Activated T-helper 17 cell treated with anti-CD3 and anti-CD28 coated beads, Interleukin-2, amount 50 U/mL, for 72 hours (primary cell): Measurements from ENCODE around the gene GLIS2. TPM values are rescaled to one million over a fixed set of nuclear protein-coding genes. Genes with fewer than 3 reads are reported as not detected.

Experiments used
- ATAC-seq: fragments of 150-1000 bp; cut with Tn5 transposase; replicated peaks from 2 replicates; pipeline ENCODE4 v1.10.0; 2021; ENCODE audit warnings: mild to moderate bottlenecking, moderate library complexity
- H3K27ac Mint-ChIP-seq: one replicate; pipeline ENCODE4 v1.8.0; 2022; ENCODE audit warnings: mixed read lengths
- H3K27me3 Mint-ChIP-seq: one replicate; pipeline ENCODE4 v1.8.0; 2022; ENCODE audit warnings: mixed read lengths
- H3K36me3 Mint-ChIP-seq: one replicate; pipeline ENCODE4 v1.8.0; 2022; ENCODE audit warnings: low read depth, mild to moderate bottlenecking, mixed read lengths
- H3K4me1 Mint-ChIP-seq: one replicate; pipeline ENCODE4 v1.8.0; 2022; ENCODE audit warnings: mixed read lengths
- H3K4me3 Mint-ChIP-seq: one replicate; pipeline ENCODE4 v1.8.0; 2022; ENCODE audit warnings: mild to moderate bottlenecking, mixed read lengths
- H3K9me3 Mint-ChIP-seq: one replicate; pipeline ENCODE4 v1.8.0; 2022; ENCODE audit warnings: mixed read lengths
- total RNA-seq, 2 donors: library from RNA; stranded (reverse); gene quantifications; one replicate each; pipeline ENCODE4 v1.2.3, GENCODE V29; 2022

Gene GLIS2
- total RNA-seq, 2 donors from 2014 or later: 0.37 to 1.6 TPM

DNA sequence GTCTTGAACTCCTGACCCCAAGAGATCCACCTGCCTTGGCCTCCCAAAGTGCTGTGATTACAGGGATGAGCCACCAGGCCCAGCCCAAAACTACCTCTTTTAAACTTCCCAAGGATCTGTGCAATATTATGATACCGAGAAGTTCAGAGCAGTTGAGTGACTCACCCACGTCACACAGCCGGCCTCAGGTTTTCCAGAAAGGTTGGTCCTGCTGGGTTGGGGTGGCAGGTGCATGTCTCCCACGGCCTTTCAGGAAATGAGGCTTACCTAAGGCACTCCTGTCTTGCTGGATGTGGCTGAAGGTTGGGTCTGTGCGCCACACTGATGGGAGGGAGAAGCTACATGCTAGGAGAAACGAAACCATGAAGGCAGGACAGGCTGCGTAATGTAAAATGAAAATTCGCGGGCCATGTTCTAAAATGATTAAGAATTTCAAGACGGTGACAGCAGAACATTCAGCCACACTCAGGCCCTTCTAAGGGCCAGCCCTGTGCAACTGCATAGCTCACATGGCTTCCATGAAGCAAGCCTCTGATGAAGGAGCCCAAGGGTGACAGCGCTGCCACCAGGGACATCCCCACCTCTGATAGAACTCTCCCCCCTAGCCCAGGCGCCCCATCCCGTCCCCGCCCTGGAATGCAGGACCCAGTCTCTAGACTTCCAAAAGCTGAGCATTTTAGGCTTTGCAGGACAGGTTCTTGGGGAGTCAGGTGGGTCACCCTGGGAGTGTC, 6.6 kb upstream of the GLIS2 start:
- Mint-ChIP-seq H3K4me1 (peaks cover 20% of the 10 kb centered on the region), H3K9me3 (no peaks in the 10 kb centered on the region), H3K4me3 (peak overlapping the region; percentile 98), H3K27ac (no peak overlapping the region), H3K36me3 (peaks cover 19% of the 10 kb centered on the region), H3K27me3 (peaks cover 4% of the 10 kb centered on the region)
- no peak for ATAC-seq

DNA sequence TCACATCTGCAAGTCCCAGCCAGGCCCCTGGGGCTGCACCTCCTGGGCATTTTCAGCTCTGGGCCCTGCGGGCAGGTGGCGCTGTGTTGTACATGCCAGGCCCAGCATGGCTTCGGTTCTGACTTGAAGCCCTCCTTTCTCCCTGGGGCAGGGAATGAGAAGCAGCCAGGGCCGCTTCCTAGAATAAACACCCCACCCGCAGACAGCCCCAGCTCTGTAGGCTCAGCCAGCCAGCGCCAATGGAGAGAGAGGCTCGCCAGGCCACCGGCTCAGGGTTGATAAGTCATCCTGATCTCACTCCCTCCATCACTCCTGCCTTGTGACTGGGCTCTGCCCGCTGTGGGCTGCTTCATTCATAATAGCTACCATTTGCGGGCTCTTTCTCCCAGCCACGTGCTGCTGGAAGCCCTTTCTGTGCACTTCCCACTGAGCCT, 6.0 kb upstream of the GLIS2 start:
- H3K27ac Mint-ChIP-seq: no peak overlapping the region
- H3K36me3 Mint-ChIP-seq: peaks cover 25% of the 10 kb centered on the region
- no peak overlapping the region for H3K4me3 Mint-ChIP-seq
- H3K27me3 Mint-ChIP-seq: peaks cover 9% of the 10 kb centered on the region
- ATAC-seq: no peak
- H3K4me1 Mint-ChIP-seq: peaks cover 26% of the 10 kb centered on the region
- no peaks in the 10 kb centered on the region for H3K9me3 Mint-ChIP-seq

DNA sequence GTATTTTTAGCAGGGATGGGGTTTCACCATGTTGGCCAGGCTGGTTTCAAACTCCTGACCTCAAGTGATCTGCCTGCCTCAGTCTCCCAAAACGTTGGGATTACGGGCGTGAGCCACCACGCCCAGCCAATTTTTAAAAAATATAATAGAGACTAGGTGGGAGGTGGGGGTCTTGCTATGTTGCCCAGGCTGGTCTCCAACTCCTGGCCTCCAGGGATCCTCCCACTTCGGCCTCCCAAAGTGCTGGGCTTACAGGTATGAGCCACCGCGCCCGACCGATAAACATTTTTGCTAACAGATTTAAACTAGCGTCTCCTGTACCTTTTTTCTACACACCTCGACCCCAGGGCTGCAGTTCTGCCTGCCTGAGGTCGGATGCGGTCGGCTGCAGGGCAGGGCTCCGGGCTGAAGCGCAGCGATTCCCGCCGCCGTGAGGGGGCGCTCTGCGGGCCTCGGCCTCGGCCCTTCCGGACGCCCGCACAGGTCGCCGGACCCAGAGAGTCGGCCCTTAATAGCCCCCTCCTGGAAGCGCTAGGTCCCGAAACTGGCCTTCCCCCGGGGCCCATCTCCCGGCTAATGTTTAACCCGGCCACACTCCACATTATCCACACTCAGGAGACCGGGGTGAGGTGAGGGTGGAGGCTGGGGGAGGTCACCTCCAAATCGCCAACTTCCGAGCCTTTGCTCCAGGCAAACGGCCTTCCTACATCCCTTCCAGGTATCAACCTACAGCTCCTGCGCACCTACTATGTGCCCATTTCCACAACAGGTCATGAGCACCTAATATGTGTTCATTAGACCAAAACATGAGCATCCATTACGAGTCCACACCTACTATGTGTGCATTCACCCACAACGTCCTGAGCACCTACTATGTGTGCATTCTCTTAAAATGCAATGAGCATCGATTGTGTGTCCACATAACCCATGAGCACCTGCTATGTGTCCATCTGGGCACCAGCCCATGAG, 2.0 kb upstream of the GLIS2 start:
- no peak for ATAC-seq
- Mint-ChIP-seq H3K27me3 (peaks cover 11% of the 10 kb centered on the region), H3K36me3 (peaks cover 10% of the 10 kb centered on the region), H3K27ac (peak overlapping the region; percentile 58), H3K4me3 (peak overlapping the region; percentile 82), H3K9me3 (no peaks in the 10 kb centered on the region), H3K4me1 (peaks cover 15% of the 10 kb centered on the region)

DNA sequence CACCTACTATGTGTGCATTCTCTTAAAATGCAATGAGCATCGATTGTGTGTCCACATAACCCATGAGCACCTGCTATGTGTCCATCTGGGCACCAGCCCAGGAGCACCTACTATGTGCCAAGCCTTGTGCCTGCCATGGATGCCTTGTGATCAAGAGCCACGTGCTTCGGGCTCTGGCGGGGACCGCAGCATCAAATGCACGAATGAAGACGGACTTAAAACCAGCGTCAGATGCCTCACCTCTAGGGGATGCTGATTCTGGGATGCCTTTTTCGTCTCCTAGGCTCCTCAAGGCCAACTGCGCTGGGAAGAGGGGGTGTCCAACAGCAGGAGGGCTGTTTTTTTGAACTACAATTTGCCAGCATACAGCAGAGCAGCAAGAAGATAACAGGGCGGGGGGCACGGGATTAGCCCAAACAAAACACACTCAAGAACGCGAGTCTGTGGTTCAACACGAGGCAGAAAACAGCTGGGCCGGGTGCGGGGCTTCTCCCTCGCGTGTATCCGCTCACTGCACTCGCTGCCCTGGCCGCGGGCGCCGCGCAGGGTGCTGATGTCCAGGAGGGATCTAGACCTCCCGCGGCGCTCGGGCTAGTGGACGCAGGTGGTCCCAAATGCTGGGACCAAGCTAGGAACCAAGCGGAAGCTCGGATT, 1.2 kb upstream of the GLIS2 start:
- Mint-ChIP-seq H3K27me3 (peaks cover 11% of the 10 kb centered on the region), H3K9me3 (no peaks in the 10 kb centered on the region), H3K27ac (peak overlapping the region; percentile 58), H3K4me3 (peak overlapping the region; percentile 82), H3K36me3 (peaks cover 10% of the 10 kb centered on the region), H3K4me1 (peaks cover 10% of the 10 kb centered on the region)
- ATAC-seq: no peak

DNA sequence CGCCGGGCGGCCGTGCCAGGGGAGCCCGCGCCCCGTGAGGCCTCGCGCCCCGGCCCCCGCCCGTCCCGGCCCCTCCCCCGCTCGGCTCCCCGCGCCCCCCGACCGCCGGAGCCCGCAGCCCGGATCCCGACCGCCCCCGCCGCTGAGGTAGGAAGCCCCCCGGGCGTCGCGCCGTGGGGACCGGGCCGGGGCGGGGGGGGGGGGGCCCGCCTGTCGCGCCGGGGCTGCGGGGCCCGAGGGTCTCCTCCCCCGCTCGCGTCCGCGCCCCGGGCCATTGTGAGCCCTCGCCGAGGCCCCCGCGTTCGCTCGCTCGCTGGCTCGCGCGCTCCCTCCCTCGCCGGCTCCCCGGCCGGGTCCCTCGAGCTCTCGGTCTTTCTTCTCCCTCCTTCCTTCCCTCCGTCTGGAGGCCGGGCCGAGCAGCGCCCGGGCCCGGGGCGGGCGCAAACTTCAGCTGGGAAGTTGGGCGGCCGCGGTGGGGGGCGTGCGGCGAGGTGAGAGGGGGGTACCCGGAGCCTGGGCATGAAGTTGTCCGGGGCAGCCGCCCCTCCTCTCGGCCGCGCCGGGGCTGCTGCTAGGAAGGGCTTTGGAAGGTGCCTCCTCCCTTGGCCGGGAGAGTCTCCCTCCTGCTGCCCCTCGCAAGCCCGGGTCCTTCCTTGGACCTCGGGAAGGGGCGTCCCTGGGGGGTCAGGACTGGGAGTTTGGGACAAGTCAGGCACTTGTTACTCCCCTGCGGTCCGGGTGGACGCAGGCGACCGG, 419 bp downstream of the GLIS2 start:
- Mint-ChIP-seq H3K4me3 (no peak overlapping the region), H3K4me1 (peaks cover 10% of the 10 kb centered on the region), H3K9me3 (no peaks in the 10 kb centered on the region), H3K27me3 (peaks cover 11% of the 10 kb centered on the region), H3K27ac (no peak overlapping the region), H3K36me3 (peaks cover 10% of the 10 kb centered on the region)
- ATAC-seq: no peak

DNA sequence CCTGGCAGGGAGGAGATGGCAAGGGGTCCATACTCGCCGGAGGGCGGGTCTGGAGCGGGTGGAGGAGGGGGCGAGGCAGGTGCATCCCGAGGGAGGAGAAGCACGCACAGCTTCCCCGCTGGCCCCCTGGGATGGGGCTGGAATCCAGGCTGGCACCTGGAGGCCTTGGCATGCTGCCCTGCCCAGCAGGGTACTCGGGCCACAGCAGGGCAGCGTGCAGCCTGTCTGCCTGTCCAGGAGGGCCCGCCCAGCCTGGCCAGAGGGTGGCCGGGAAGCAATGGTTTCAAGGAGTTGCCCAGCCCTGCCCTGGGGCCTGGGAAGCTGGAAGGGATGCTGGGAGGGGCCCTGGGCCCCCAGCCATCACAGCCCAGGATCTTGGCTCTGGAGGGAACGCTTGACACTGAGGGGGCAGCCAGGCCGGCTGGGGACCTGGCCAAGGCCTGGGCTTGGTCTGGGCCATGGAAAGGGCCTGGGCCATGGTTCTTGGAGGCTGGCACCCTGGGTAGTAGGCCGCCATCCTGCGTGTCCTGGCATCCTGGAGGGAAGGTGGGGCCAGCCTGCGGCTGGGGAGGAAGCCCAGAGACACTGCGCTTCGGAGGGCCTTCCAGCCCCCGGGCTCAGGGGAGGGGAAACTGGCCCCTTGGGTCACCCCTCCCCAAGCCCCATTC, 1.1 kb downstream of the GLIS2 start:
- ATAC-seq: no peak
- H3K4me3 Mint-ChIP-seq: no peak overlapping the region
- H3K36me3 Mint-ChIP-seq: peaks cover 10% of the 10 kb centered on the region
- H3K9me3 Mint-ChIP-seq: no peaks in the 10 kb centered on the region
- no peak overlapping the region for H3K27ac Mint-ChIP-seq
- H3K27me3 Mint-ChIP-seq: peaks cover 11% of the 10 kb centered on the region
- peaks cover 10% of the 10 kb centered on the region for H3K4me1 Mint-ChIP-seq

DNA sequence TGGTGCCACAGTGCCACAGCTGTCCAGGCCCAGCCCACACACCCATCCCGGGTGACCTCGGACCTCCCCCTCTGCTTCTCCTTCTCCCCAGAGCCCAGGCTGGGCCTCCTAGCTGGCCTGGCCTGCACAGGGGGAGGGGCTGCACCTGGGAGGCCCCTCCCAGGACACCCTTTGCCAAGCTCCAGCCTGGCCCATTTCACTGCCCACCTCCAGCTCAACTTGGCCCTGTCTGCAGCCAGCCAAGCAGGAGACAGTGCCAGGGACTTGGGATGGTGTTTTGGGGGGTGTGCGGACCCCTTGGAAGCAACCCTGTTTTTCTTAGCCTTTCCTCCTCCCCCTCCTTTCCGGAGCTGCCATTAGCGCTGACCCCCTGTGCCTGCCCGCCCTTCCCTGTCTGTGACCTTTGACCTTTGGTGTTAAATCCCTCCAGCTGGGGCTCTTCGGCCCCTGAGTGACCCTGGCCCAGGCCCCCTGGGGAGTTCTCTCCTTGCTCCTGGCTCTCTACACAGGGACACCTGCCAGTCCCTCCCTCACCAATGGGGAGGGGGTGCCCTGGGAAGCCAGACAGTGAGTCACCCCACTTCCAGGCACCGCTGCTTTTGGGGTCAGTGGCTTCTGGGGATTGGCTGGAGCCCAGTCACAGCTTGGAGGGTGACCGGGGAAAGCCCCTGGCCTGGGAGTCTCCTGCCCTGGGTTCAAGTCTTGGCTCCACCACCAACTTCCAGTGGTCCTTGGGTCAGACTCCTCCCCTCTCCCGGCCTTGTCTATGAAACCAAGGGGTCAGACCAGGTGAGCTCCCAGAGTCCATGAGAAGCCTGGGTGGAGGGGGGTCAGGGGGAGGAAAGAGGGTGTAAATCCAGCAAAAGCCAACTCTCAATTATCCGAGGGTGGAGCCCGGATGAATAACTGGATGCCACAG, 1.9 kb downstream of the GLIS2 start:
- Mint-ChIP-seq H3K4me1 (peaks cover 10% of the 10 kb centered on the region), H3K4me3 (peak overlapping the region; percentile 20), H3K27me3 (peaks cover 11% of the 10 kb centered on the region), H3K27ac (no peak overlapping the region), H3K36me3 (peaks cover 10% of the 10 kb centered on the region), H3K9me3 (no peaks in the 10 kb centered on the region)
- no peak for ATAC-seq

DNA sequence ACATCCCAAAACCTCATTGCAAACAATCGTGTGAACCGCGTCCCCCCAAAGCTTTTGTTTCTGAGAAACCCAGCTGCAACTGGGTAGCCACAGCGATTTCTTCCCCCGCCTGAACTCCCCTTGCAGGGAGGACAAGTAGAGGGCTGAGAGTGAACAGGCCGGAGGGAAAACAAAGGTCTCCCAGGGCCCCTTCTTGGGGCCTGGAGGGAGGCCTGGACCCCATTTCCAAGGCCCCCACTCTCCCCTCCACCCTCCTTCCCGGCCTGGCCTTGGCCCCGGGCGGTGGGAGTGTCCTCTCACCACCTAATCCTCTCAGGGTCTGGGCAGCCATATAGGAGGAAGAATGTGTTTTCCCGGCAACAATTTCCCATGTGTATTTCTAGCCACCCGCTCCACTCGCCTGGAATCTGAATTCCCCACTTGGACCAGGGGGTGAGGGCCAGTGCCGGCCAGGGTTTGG, 2.6 kb downstream of the GLIS2 start:
- Mint-ChIP-seq H3K27me3 (peaks cover 11% of the 10 kb centered on the region), H3K27ac (no peak overlapping the region), H3K36me3 (peaks cover 10% of the 10 kb centered on the region), H3K4me1 (peaks cover 10% of the 10 kb centered on the region), H3K9me3 (no peaks in the 10 kb centered on the region), H3K4me3 (no peak overlapping the region)
- no peak for ATAC-seq

DNA sequence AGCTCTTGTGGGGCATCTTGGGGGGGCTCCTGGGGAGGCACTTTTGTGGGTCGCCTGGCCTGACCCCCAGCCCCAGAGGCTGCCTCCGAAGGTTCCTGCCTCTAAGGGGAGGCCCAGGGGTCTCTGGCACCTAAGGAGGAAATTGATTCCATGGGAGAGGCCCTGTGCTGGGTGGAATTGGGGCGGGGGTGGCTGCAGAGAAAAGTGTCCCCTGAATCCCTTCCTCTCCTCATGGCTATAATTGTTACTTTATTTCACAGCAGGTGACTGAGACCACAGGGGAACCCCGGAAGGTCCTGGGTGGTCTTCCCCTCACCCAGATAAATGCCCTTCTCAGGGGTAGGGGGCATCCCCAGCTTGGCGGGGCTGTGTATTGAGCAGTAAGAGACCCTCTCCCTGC, 3.1 kb downstream of the GLIS2 start:
- peaks cover 9% of the 10 kb centered on the region for H3K4me1 Mint-ChIP-seq
- no peak overlapping the region for H3K4me3 Mint-ChIP-seq
- H3K27ac Mint-ChIP-seq: no peak overlapping the region
- peaks cover 10% of the 10 kb centered on the region for H3K36me3 Mint-ChIP-seq
- peaks cover 10% of the 10 kb centered on the region for H3K27me3 Mint-ChIP-seq
- no peaks in the 10 kb centered on the region for H3K9me3 Mint-ChIP-seq
- ATAC-seq: no peak

DNA sequence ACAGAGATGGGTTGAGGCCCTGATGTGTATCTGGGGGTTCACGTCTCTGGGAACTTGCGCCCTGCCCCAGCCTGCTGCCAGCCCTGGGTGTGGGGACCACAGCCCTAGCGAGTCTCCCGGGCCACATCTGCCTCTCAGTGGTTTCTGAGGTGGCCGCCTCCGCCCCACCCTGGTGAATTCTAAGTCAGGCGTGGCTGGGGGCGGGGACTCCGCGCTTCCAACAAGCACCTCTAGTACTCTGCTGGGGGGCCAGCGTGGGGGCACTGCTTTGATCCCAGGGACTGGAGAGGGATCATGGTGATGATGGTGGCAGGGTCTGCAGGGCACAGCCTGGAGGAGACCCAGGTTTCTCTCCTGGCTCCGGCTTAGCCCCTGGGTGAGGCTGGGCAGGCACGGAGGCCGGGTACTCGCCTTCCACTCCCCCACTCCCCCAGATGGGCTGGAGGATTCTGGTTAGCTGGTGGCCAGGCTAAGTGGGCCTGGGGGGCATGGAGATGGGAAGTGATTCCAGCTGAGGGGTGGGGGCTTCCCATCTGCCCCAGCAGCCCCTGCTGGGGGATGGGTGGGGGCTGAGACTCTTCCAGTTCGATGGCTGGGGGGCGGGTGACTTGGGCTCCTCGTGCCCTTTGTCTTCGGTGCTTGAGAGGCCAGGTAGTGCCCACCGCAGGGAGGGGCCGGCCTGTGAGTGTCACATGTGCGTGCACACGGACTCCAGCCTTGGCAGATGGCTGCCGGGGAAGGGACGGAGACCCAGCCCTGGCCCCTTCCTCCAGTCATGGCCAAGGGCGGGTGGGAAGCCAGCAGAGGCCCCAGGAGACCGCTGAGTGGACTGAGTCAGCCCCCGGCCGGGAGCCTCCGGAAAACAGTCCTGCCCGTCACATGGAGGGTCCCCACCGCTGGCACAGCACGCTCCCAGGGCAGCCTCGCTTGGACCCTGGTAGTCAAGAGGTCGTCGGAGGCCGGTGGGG, 3.9 kb downstream of the GLIS2 start:
- H3K27ac Mint-ChIP-seq: no peak overlapping the region
- no peaks in the 10 kb centered on the region for H3K9me3 Mint-ChIP-seq
- peaks cover 2% of the 10 kb centered on the region for H3K4me1 Mint-ChIP-seq
- H3K4me3 Mint-ChIP-seq: no peak overlapping the region
- peak; percentile 76 for ATAC-seq
- peaks cover 3% of the 10 kb centered on the region for H3K27me3 Mint-ChIP-seq
- peaks cover 4% of the 10 kb centered on the region for H3K36me3 Mint-ChIP-seq

DNA sequence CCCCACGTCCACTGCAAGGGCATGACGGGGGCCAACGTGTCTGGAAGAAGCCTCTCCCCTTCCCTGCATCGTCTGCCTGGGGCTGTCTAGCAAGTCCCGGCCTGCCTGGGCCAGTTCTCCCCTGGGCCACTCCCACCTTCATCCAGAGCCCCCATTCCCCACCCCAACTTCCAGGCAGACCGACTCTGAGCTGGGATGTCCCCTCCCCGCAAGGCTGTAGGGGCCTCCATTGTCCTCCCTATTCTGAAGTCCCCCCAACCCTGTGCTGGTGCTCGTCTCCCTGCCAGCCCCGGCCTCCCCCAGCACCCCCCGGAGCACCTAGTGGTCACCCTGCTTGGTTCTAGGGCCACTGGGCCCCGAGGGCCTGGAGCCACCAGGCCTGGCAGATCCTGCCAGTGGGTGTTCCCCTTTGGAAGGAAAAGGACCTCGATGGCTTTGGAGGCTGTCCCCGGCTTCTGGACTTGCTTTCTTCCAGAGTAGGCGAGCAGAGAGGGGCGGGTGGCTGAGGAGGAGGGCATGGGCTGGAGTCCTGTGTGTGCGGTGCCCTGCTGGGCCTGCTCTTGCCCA, 4.8 kb downstream of the GLIS2 start:
- ATAC-seq: no peak
- Mint-ChIP-seq H3K4me3 (no peak overlapping the region), H3K36me3 (no peaks in the 10 kb centered on the region), H3K27me3 (no peaks in the 10 kb centered on the region), H3K27ac (no peak overlapping the region), H3K4me1 (no peaks in the 10 kb centered on the region), H3K9me3 (no peaks in the 10 kb centered on the region)
